GM12878 (cell line): ENCODE results near the gene USP36. TPM values are rescaled to one million over a fixed set of nuclear protein-coding genes. Genes with fewer than 3 reads are reported as not detected.

ENCODE experiments used
- ATAC-seq: fragments of 200-7000 bp; cut with Tn5 transposase; 3 replicates; pipeline ENCODE4 v1.9.1; 2020; ENCODE audit warnings: mild to moderate bottlenecking, moderate library complexity
- BruUV-seq: library from RNA; stranded (reverse); fragments of 400-500 nt; replicated peaks from 2 replicates; lab custom pipeline; 2021; lab: Mats Ljungman, UMichigan
- CTCF ChIA-PET: fragments of 300-600 bp; sonication (Branson Sonifier 250); formaldehyde crosslinking; extraction: SDS; loops from one replicate; lab custom pipeline; 2021; ENCODE audit warnings: inconsistent platforms; lab: Yijun Ruan, JAX
- POLR2A ChIA-PET: fragments of 350-600 bp; formaldehyde crosslinking; extraction: SDS; loops from one replicate; lab custom pipeline; 2021; ENCODE audit warnings: inconsistent platforms; lab: Charles Lee
- RAD21 ChIA-PET: fragments of 300-600 bp; sonication (Branson Sonifier 250); formaldehyde crosslinking; loops from one replicate; lab custom pipeline; 2023; ENCODE audit warnings: antibody characterized with exemption; ENCODE audit not compliant: unreplicated experiment; lab: Charles Lee
- SMC1A ChIA-PET: fragments of 300-600 bp; sonication (Branson Sonifier 250); formaldehyde crosslinking; loops from one replicate; lab custom pipeline; 2023; ENCODE audit not compliant: unreplicated experiment, uncharacterized antibody; lab: Charles Lee
- DNase-seq: peaks from one replicate; pipeline ENCODE4 v3.0.0-alpha.2; 2011; ENCODE audit warnings: low read depth, low spot score
- FAIRE-seq: peaks from 3 replicates; lab custom pipeline; 2011; peaks lifted over from hg19 to GRCh38; lab: Jason Lieb, UNC
- H2AFZ ChIP-seq: 2 replicates; pipeline ENCODE4 v1.6.0; 2011; ENCODE audit warnings: low read depth, low read length, control low read depth; ENCODE audit not compliant: control insufficient read depth
- H3K27ac ChIP-seq: 2 replicates; pipeline ENCODE4 v1.5.1; 2011; ENCODE audit warnings: control low read depth; ENCODE audit not compliant: control insufficient read depth, insufficient read depth
- H3K27me3 ChIP-seq, 2 experiments: replicated peaks in 1 of 2; 2 replicates each; pipeline versions ENCODE4 v1.6.0 to v1.6.1; 2011; ENCODE audit warnings: low read length in 1 of 2; ENCODE audit not compliant: control insufficient read depth in 2 of 2, insufficient read depth in 2 of 2
- H3K36me3 ChIP-seq, 2 experiments: 2 replicates each; pipeline ENCODE4 v1.5.1; 2011; ENCODE audit warnings: low read length in 1 of 2; ENCODE audit not compliant: control insufficient read depth in 2 of 2, insufficient read depth in 2 of 2
- H3K4me1 ChIP-seq: 2 replicates; pipeline ENCODE4 v1.6.1; 2011; ENCODE audit warnings: mild to moderate bottlenecking, low read length, moderate library complexity, mixed read lengths; ENCODE audit not compliant: control insufficient read depth, insufficient read depth
- H3K4me2 ChIP-seq: 2 replicates; pipeline ENCODE4 v1.6.0; 2011; ENCODE audit warnings: control low read depth; ENCODE audit not compliant: control insufficient read depth, insufficient read depth
- H3K4me3 ChIP-seq: fragments of 200-600 bp; sonication (generic); 2 replicates; pipeline ENCODE4 v1.5.1; 2016
- H3K79me2 ChIP-seq: 2 replicates; pipeline ENCODE4 v1.6.0; 2011; ENCODE audit warnings: low read length; ENCODE audit not compliant: control insufficient read depth, insufficient read depth
- H3K9ac ChIP-seq: 2 replicates; pipeline ENCODE4 v1.8.0; 2011; ENCODE audit warnings: low read length, control low read depth, mixed read lengths; ENCODE audit not compliant: control insufficient read depth, insufficient read depth
- H3K9me3 ChIP-seq: replicated peaks from 3 replicates; pipeline ENCODE4 v1.5.1; 2011; ENCODE audit warnings: mild to moderate bottlenecking, low read length; ENCODE audit not compliant: control insufficient read depth, insufficient read depth
- H4K20me1 ChIP-seq: 2 replicates; pipeline ENCODE4 v1.6.0; 2011; ENCODE audit not compliant: control insufficient read depth, insufficient read depth
- BMI1 ChIP-seq: fragments of 450-650 bp; IDR thresholded peaks from 2 replicates; pipeline ENCODE4 v1.6.1; 2016; ENCODE audit warnings: mild to moderate bottlenecking, moderate library complexity, borderline replicate concordance
- CHD2 ChIP-seq: IDR thresholded peaks from 2 replicates; pipeline ENCODE4 v1.6.1; 2011; ENCODE audit warnings: low read depth, low read length, improper control_type of control experiment, borderline replicate concordance
- EGR1 ChIP-seq, 2 experiments: IDR thresholded peaks; 1 replicate in 1 of 2; 2 replicates in 1 of 2; pipeline ENCODE4 v1.6.1; 2011 to 2012; ENCODE audit warnings: low read depth in 2 of 2, low read length in 2 of 2, borderline replicate concordance in 1 of 2, mild to moderate bottlenecking in 1 of 2, moderate library complexity in 1 of 2
- EP300 ChIP-seq, 2 experiments: fragments of 150-350 bp in 1 of 2; IDR thresholded peaks; 2 replicates each; pipeline ENCODE4 v1.6.1; 2011 to 2012; ENCODE audit warnings: low read depth in 2 of 2, low read length in 2 of 2, borderline replicate concordance in 1 of 2, improper control_type of control experiment in 1 of 2, inconsistent platforms in 1 of 2; ENCODE audit not compliant: control insufficient read depth in 1 of 2
- HDAC6 ChIP-seq: fragments of 200-600 bp; sonication (generic); IDR thresholded peaks from one replicate; pipeline ENCODE4 v1.8.0; 2017; ENCODE audit warnings: antibody characterized with exemption; ENCODE audit not compliant: unreplicated experiment
- IRF5 ChIP-seq: fragments of 450-650 bp; IDR thresholded peaks from 2 replicates; pipeline ENCODE4 v1.6.1; 2017; ENCODE audit warnings: borderline replicate concordance
- NKRF ChIP-seq: fragments of 450-650 bp; conservative IDR thresholded peaks from 2 replicates; pipeline ENCODE4 v1.6.1; 2017; ENCODE audit warnings: mild to moderate bottlenecking, moderate library complexity
- POLR2AphosphoS5 ChIP-seq: IDR thresholded peaks from 2 replicates; pipeline ENCODE4 v1.6.1; 2011; ENCODE audit warnings: mild to moderate bottlenecking, low read length, inconsistent platforms
- SREBF1 ChIP-seq: IDR thresholded peaks from 2 replicates; pipeline ENCODE4 v1.6.1; 2012; ENCODE audit warnings: mild to moderate bottlenecking, low read length
- SRF ChIP-seq, 2 experiments: IDR thresholded peaks; 2 replicates each; pipeline ENCODE4 v1.6.1; 2011; ENCODE audit warnings: low read depth in 2 of 2, low read length in 2 of 2, mild to moderate bottlenecking in 1 of 2, moderate library complexity in 1 of 2
- WGBS: methylation state at CpG from one replicate; pipeline ENCODE4 v1.1.6; 2016; ENCODE audit warnings: low lambda C conversion rate; ENCODE audit not compliant: insufficient replicate concordance, insufficient coverage; ENCODE audit errors: missing lambda C conversion rate; 5-methylcytosine and 5-hydroxymethylcytosine counted together
- in situ Hi-C: fragments of 300-500 bp; cut with MboI; formaldehyde crosslinking; loops from 9 replicates; pipeline ENCODE4 v1.14.3; 2018; ENCODE audit warnings: mixed read lengths
- intact Hi-C: fragments of 100-400 bp; cut with micrococcal nuclease; formaldehyde crosslinking; loops from one replicate; pipeline ENCODE4 v1.14.2; 2022; ENCODE audit not compliant: unreplicated experiment
- polyA plus RNA-seq, 11 experiments: library from polyadenylated mRNA; depleted of rRNA in 4 of 11; unstranded in 6 of 11; stranded (reverse) in 5 of 11; fragments of >200 nt; fragmentation: Nextera tagmentation in 4 of 11; fragmentation: Illumina TruSeq in 1 of 11; extraction: Ambion mirVana in 4 of 11; extraction: Trizol in 1 of 11; gene quantifications; 1 replicate in 1 of 11; 2 replicates in 10 of 11; pipeline versions ENCODE4 v1.2.1 to v1.2.3, GENCODE V29; 2011 to 2016; ENCODE audit warnings: inconsistent platforms in 2 of 11, missing spikeins in 2 of 11, low read depth in 1 of 11
- total RNA-seq, 4 experiments: library from RNA; depleted of rRNA in 3 of 4; stranded (reverse); fragments of >200 nt in 3 of 4; fragmentation: Illumina TruSeq in 1 of 4; extraction: Trizol in 1 of 4; gene quantifications; 2 replicates each; pipeline versions ENCODE4 v1.2.1 to v1.2.3, GENCODE V29; 2013 to 2021

Gene USP36
- total and polyA plus RNA-seq, 10 of the 15 experiments (the other 5 are each of a cell fraction or from before 2014, with no cell fraction given), result 7.2 to 65.7 (median 33.6) TPM

- TF ChIP-seq SREBF1 (no peak), CHD2 (no peak)
Observed at GRCh38 chr17:78802459-78802858, 38.2 kb downstream of the USP36 start (continued).

- TF ChIP-seq HDAC6 (no peak), POLR2AphosphoS5 (0 out of 2 replicates have a peak, but pooled peaks have one; percentile 28), EP300 (IDR thresholded peaks at IDR 0.05; ENCODE audit: borderline replicate concordance in 1 of 2, control insufficient read depth in 1 of 2, low read depth in 2 of 2, low read length in 2 of 2) (no peak), BMI1 (no peak), IRF5 (no peak), NKRF (no peak), EGR1 (IDR thresholded peaks at IDR 0.05; ENCODE audit: borderline replicate concordance in 1 of 2, low read depth in 2 of 2, low read length in 2 of 2) (no peak), SRF (IDR thresholded peaks at IDR 0.05; ENCODE audit: low read depth in 2 of 2, low read length in 2 of 2) (no peak)
- no peaks in the 10 kb centered on the region for H3K9me3 ChIP-seq
- POLR2A ChIA-PET, result no interaction called here
- RAD21 ChIA-PET, result no interaction called here
- SMC1A ChIA-PET, result no interaction called here
- H3K36me3 ChIP-seq, result peaks cover 28 to 54% of the 10 kb centered on the region in 2 experiments
- WGBS, result 89% methylated on average over 18 of the region's 30 CpGs
- ATAC-seq (no peak), DNase-seq (no peak), FAIRE-seq (no peak)
- H3K9ac ChIP-seq, result no peak overlapping the region
- H3K4me1 ChIP-seq, result no peaks in the 10 kb centered on the region
- no peak overlapping the region for H2AFZ ChIP-seq
- H3K4me2 ChIP-seq, result no peak overlapping the region
- H4K20me1 ChIP-seq, result no peaks in the 10 kb centered on the region
- in situ Hi-C loops (no loop called here), intact Hi-C loops (no loop called here)
- H3K27me3 ChIP-seq, result no peaks in the 10 kb centered on the region
- CTCF ChIA-PET, result interaction anchor here (1.2 to 2.3 kb wide), 2 partner anchors 17 to 298 kb away, joined by 3 to 7 read pairs; no protein-coding TSS in a partner anchor
- no peaks in the 10 kb centered on the region for H3K79me2 ChIP-seq
- H3K4me3 ChIP-seq, result no peak overlapping the region
- no TSS peak for BruUV-seq
- no peak overlapping the region for H3K27ac ChIP-seq
Observed at GRCh38 chr17:78802008-78802407, 38.6 kb downstream of the USP36 start.
